IMR-90 (cell line): ENCODE data around the gene ANKRD61. TPM values are rescaled to one million over a fixed set of nuclear protein-coding genes. Genes with fewer than 3 reads are reported as not detected.

Source experiments
- ATAC-seq: fragments of 200-7000 bp; cut with Tn5 transposase; 2 replicates; pipeline ENCODE4 v1.9.1; 2020; ENCODE audit warnings: low read depth, mild to moderate bottlenecking, moderate library complexity
- BruUV-seq: library from RNA; stranded (reverse); fragments of 400-500 nt; replicated peaks from 2 replicates; lab custom pipeline; 2021; lab: Mats Ljungman, UMichigan
- CTCF ChIA-PET: fragments of 300-600 bp; formaldehyde crosslinking; extraction: SDS; loops from one replicate; lab custom pipeline; 2021; ENCODE audit warnings: antibody characterized with exemption; lab: Yijun Ruan, JAX
- POLR2A ChIA-PET: fragments of 300-600 bp; sonication (Branson Sonifier 250); formaldehyde crosslinking; loops from one replicate; lab custom pipeline; 2022; ENCODE audit warnings: antibody characterized with exemption; ENCODE audit not compliant: unreplicated experiment; lab: Charles Lee
- DNase-seq: peaks from one replicate; pipeline ENCODE4 v3.0.0; 2013
- H2AFZ ChIP-seq: replicated peaks from 2 replicates; pipeline ENCODE3; 2013; ENCODE audit warnings: low read length, mild to moderate bottlenecking; ENCODE audit not compliant: poor library complexity
- H2AK5ac ChIP-seq: 2 replicates; pipeline ENCODE4 v1.6.1; 2013; ENCODE audit warnings: low read depth, low read length, inconsistent platforms
- H2AK9ac ChIP-seq: replicated peaks from 2 replicates; pipeline ENCODE3; 2013; ENCODE audit warnings: mild to moderate bottlenecking, low read depth, low read length, moderate library complexity; ENCODE audit not compliant: poor library complexity
- H2BK120ac ChIP-seq: 2 replicates; pipeline ENCODE4 v1.6.1; 2013; ENCODE audit warnings: low read depth, low read length, inconsistent platforms
- H2BK15ac ChIP-seq: 3 replicates; pipeline ENCODE4 v1.6.1; 2013; ENCODE audit warnings: low read depth, low read length, inconsistent platforms
- H2BK20ac ChIP-seq: 2 replicates; pipeline ENCODE4 v1.6.1; 2013; ENCODE audit warnings: low read depth, mild to moderate bottlenecking, inconsistent platforms, low read length, moderate library complexity
- H2BK5ac ChIP-seq: 2 replicates; pipeline ENCODE4 v1.6.1; 2013; ENCODE audit warnings: mild to moderate bottlenecking, low read depth, low read length, inconsistent platforms; ENCODE audit not compliant: poor library complexity, severe bottlenecking
- H3K14ac ChIP-seq: replicated peaks from 2 replicates; pipeline ENCODE4 v1.6.1; 2013; ENCODE audit warnings: low read depth, low read length, inconsistent platforms
- H3K18ac ChIP-seq: 2 replicates; pipeline ENCODE4 v1.6.1; 2013; ENCODE audit warnings: low read depth, low read length, control low read depth
- H3K23ac ChIP-seq: 2 replicates; pipeline ENCODE4 v1.6.1; 2013; ENCODE audit warnings: low read depth, low read length, inconsistent platforms
- H3K27ac ChIP-seq: 2 replicates; pipeline ENCODE4 v1.5.1; 2013; ENCODE audit warnings: mild to moderate bottlenecking, control low read depth, low read length; ENCODE audit not compliant: insufficient read depth
- H3K27me3 ChIP-seq: 2 replicates; pipeline ENCODE4 v1.6.1; 2013; ENCODE audit warnings: low read length; ENCODE audit not compliant: control insufficient read depth, insufficient read depth
- H3K36me3 ChIP-seq: 2 replicates; pipeline ENCODE4 v1.6.1; 2013; ENCODE audit warnings: low read length, mixed read lengths; ENCODE audit not compliant: control insufficient read depth, insufficient read depth
- H3K4ac ChIP-seq: 2 replicates; pipeline ENCODE4 v1.6.1; 2013; ENCODE audit warnings: low read depth, low read length, inconsistent platforms
- H3K4me1 ChIP-seq: 2 replicates; pipeline ENCODE4 v1.6.1; 2013; ENCODE audit warnings: low read length, mixed read lengths; ENCODE audit not compliant: control insufficient read depth, insufficient read depth
- H3K4me2 ChIP-seq: 2 replicates; pipeline ENCODE4 v1.6.1; 2013; ENCODE audit warnings: low read depth, mild to moderate bottlenecking, control low read depth, low read length, moderate library complexity
- H3K4me3 ChIP-seq: 2 replicates; pipeline ENCODE4 v1.5.1; 2013; ENCODE audit warnings: low read depth, mild to moderate bottlenecking, control low read depth, low read length, moderate library complexity; ENCODE audit not compliant: insufficient read depth
- H3K56ac ChIP-seq: 2 replicates; pipeline ENCODE4 v1.6.1; 2013; ENCODE audit warnings: low read length, inconsistent platforms; ENCODE audit not compliant: insufficient read depth; ENCODE audit errors: extremely low read depth
- H3K79me1 ChIP-seq, 2 experiments: 2 replicates each; pipeline ENCODE4 v1.6.1; 2013; ENCODE audit warnings: low read length in 2 of 2, inconsistent platforms in 1 of 2, low read depth in 1 of 2
- H3K9ac ChIP-seq: 2 replicates; pipeline ENCODE4 v1.6.1; 2013; ENCODE audit warnings: low read depth, low read length, control low read depth
- H3K9me1 ChIP-seq: 2 replicates; pipeline ENCODE4 v1.6.1; 2013; ENCODE audit warnings: low read length, inconsistent platforms; ENCODE audit not compliant: insufficient read depth
- H3K9me3 ChIP-seq: 2 replicates; pipeline ENCODE4 v1.6.1; 2013; ENCODE audit warnings: low read length; ENCODE audit not compliant: control insufficient read depth, insufficient read depth
- H4K20me1 ChIP-seq: 2 replicates; pipeline ENCODE4 v1.6.1; 2013; ENCODE audit warnings: low read length, inconsistent platforms; ENCODE audit not compliant: insufficient read depth
- H4K5ac ChIP-seq: 2 replicates; pipeline ENCODE4 v1.6.1; 2013; ENCODE audit warnings: mild to moderate bottlenecking, low read depth, low read length, control low read depth
- H4K8ac ChIP-seq, 2 experiments: 2 replicates each; pipeline ENCODE4 v1.6.1; 2013; ENCODE audit warnings: low read depth in 2 of 2, low read length in 2 of 2, control low read depth in 1 of 2, inconsistent platforms in 1 of 2
- H4K91ac ChIP-seq: 2 replicates; pipeline ENCODE4 v1.6.1; 2013; ENCODE audit warnings: low read depth, low read length, inconsistent platforms; ENCODE audit not compliant: insufficient read depth
- BHLHE40 ChIP-seq: fragments of 150-350 bp; IDR thresholded peaks from 2 replicates; pipeline ENCODE4 v1.6.1; 2016; ENCODE audit warnings: mild to moderate bottlenecking, low read depth, low read length
- CEBPB ChIP-seq: IDR thresholded peaks from 2 replicates; pipeline ENCODE4 v1.6.1; 2012; ENCODE audit warnings: low read depth, low read length, improper control_type of control experiment
- NFE2L2 ChIP-seq: fragments of 150-350 bp; IDR thresholded peaks from 2 replicates; pipeline ENCODE4 v1.6.1; 2016; ENCODE audit warnings: low read depth, mild to moderate bottlenecking, low read length
- SMC3 ChIP-seq: fragments of 150-350 bp; IDR thresholded peaks from 2 replicates; pipeline ENCODE4 v1.6.1; 2016; ENCODE audit warnings: low read depth, mild to moderate bottlenecking, antibody characterized with exemption, low read length, moderate library complexity
- WGBS, 2 experiments: methylation state at CpG; one replicate each; pipeline versions ENCODE4 v1.1.5 to v1.1.7; 2013; ENCODE audit warnings: missing lambda C conversion rate in 2 of 2; ENCODE audit not compliant: insufficient read length in 1 of 2; ENCODE audit errors: extremely low coverage in 2 of 2; 5-methylcytosine and 5-hydroxymethylcytosine counted together
- dilution Hi-C: fragments of 300-500 bp; cut with HindIII; formaldehyde crosslinking; loops from one replicate; pipeline ENCODE4 v1.14.3; 2018; ENCODE audit warnings: low sequenced_read_pairs; ENCODE audit not compliant: unreplicated experiment
- in situ Hi-C: fragments of 300-500 bp; cut with MboI; formaldehyde crosslinking; loops from 3 replicates; pipeline ENCODE4 v1.14.3; 2019; ENCODE audit warnings: low sequenced_read_pairs, inconsistent platforms, mixed read lengths
- intact Hi-C: fragments of 100-400 bp; cut with micrococcal nuclease; formaldehyde crosslinking; loops from 2 replicates; pipeline ENCODE4 v1.10.0; 2022
- polyA plus RNA-seq, 3 experiments: library from polyadenylated mRNA; depleted of rRNA; stranded (reverse); fragments of >200 nt; gene quantifications; 2 replicates each; pipeline ENCODE4 v1.2.3, GENCODE V29; 2012; ENCODE audit warnings: low replicate concordance in 1 of 3
- total RNA-seq: library from RNA; depleted of rRNA; stranded (reverse); fragments of >200 nt; gene quantifications from 2 replicates; pipeline ENCODE4 v1.2.3, GENCODE V29; 2012

The ANKRD61 gene
- total and polyA plus RNA-seq, 2 of the 4 experiments (the other 2 are of a cell fraction), result 0.17 to 0.36 TPM

DNA sequence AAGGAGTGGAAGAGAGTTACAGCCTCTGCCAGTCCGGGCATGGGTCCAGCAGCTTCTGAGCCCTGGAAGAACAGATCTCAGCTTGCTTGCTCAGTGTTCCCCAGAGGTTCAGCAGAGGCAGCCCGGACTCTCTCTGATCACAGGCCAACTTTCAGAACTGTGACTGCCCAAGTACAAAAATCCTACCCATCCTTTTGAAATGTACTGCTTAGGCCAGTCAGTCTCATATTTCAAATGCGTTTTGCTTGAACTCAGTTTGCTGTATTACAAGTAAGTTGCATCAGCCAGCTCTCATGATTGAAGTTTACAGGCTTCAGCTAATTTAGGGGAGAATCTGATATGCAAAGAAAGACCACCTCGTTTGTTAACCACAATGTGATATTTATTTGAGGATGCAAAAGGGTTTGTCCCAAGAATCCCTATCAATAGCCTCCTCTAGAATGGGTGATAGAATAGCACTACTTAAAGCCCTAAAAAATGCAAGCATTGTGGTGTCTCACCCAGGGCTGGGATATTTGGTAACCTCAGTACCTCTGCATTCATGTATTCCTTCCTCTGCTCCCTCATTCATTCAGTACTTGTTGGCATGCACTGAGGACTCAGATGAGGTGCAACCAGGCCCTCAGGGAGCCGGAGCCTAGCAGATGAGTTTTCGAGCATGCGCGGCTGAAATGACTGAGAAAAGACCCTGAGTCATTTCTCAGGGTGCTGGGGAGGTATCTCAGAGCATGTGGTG is 15.1 kb upstream of the ANKRD61 start:
- peak overlapping the region; percentile 89 for H2AK5ac ChIP-seq
- H2BK5ac ChIP-seq, result peak overlapping the region; percentile 80
- H4K8ac ChIP-seq, result peak overlapping the region; percentile 82 to 99
- H3K56ac ChIP-seq, result peak overlapping the region; percentile 86; the same call in 1 of the 2 replicates
- H3K4me3 ChIP-seq, result no peak overlapping the region
- no peaks in the 10 kb centered on the region for H3K27me3 ChIP-seq
- TF ChIP-seq BHLHE40 (peak; percentile 78), SMC3 (0 out of 2 replicates have a peak, but pooled peaks have one; percentile 1), CEBPB (peak; percentile 93), NFE2L2 (no peak)
- peak overlapping the region; percentile 94 for H3K23ac ChIP-seq
- peak overlapping the region; percentile 66 for H3K9ac ChIP-seq
- H3K9me1 ChIP-seq, result peaks cover 11% of the 10 kb centered on the region
- H3K36me3 ChIP-seq, result peaks cover 37% of the 10 kb centered on the region
- H3K9me3 ChIP-seq, result no peaks in the 10 kb centered on the region
- H4K5ac ChIP-seq, result peak overlapping the region; percentile 90
- H3K79me1 ChIP-seq, result peaks cover 9 to 52% of the 10 kb centered on the region in 2 experiments
- peak overlapping the region; percentile 93 for H3K14ac ChIP-seq
- H2AK9ac ChIP-seq, result peak overlapping the region; percentile 86
- no peaks in the 10 kb centered on the region for H4K20me1 ChIP-seq
- peak overlapping the region; percentile 98 for H2BK120ac ChIP-seq
- H3K4me2 ChIP-seq, result peak overlapping the region; percentile 27
- H3K18ac ChIP-seq, result peak overlapping the region; percentile 95
- H4K91ac ChIP-seq, result peak overlapping the region; percentile 100
- peak overlapping the region; percentile 50; the same call in 2 of the 3 replicates for H2BK15ac ChIP-seq
- peak overlapping the region; percentile 98 for H3K27ac ChIP-seq
- ChIA-PET POLR2A (no interaction called here), CTCF (interaction anchor here (0.8 kb wide), 1 partner anchor 23 kb away, joined by 3 read pairs; no protein-coding TSS in a partner anchor)
- dilution Hi-C loops, result no loop called here
- no TSS peak for BruUV-seq
- H2BK20ac ChIP-seq, result peak overlapping the region; percentile 94
- peaks cover 11% of the 10 kb centered on the region for H3K4me1 ChIP-seq
- intact Hi-C loops, result loop anchor here (5.0 kb wide), 1 partner anchor 36 kb away; no protein-coding TSS in a partner anchor
- peak overlapping the region; percentile 4 for H2AFZ ChIP-seq
- ATAC-seq (peak; percentile 89), DNase-seq (peak; percentile 95)
- in situ Hi-C loops, result no loop called here
- H3K4ac ChIP-seq, result peak overlapping the region; percentile 97
- 81% methylated on average over 5 of the region's 8 CpGs; no CpG with 5 or more reads in 1 of the 2 experiments for WGBS, 2 experiments
